Mesothelial cell of epicardium (in vitro differentiated cells): ENCODE measurements around the gene SPATA31E1. TPM values are rescaled to one million over a fixed set of nuclear protein-coding genes. Genes with fewer than 3 reads are reported as not detected.

Experiments
- DNase-seq, 2 experiments: peaks; one replicate each; pipeline ENCODE4 v3.0.0; 2021; ENCODE audit warnings: low spot score in 2 of 2; ENCODE audit not compliant: unreplicated experiment in 2 of 2
- H3K27ac Mint-ChIP-seq: 2 replicates; pipeline ENCODE4 v1.8.0; 2021; ENCODE audit warnings: mixed read lengths
- H3K27me3 Mint-ChIP-seq: 2 replicates; pipeline ENCODE4 v1.8.0; 2021; ENCODE audit warnings: low read depth, mixed read lengths
- H3K36me3 Mint-ChIP-seq: 2 replicates; pipeline ENCODE4 v1.8.0; 2021; ENCODE audit warnings: mixed read lengths
- H3K4me1 Mint-ChIP-seq: 2 replicates; pipeline ENCODE4 v1.8.0; 2021; ENCODE audit warnings: mixed read lengths
- H3K4me3 Mint-ChIP-seq: 2 replicates; pipeline ENCODE4 v1.8.0; 2021; ENCODE audit warnings: mild to moderate bottlenecking, moderate library complexity, mixed read lengths
- H3K9me3 Mint-ChIP-seq: 2 replicates; pipeline ENCODE4 v1.8.0; 2021; ENCODE audit warnings: mixed read lengths
- total RNA-seq: library from RNA; stranded (reverse); gene quantifications from 3 replicates; pipeline ENCODE4 v1.2.1, GENCODE V29; 2021
- TF ChIP-seq, protein P1 (sequence below): fragments of 200-600 bp; sonication (generic); IDR thresholded peaks from one replicate; pipeline ENCODE4 v1.5.0; 2021; ENCODE audit warnings: antibody characterized with exemption; ENCODE audit not compliant: unreplicated experiment

The SPATA31E1 gene
- total RNA-seq, 1 donor from 2014 or later: 0.09 TPM

DNA sequence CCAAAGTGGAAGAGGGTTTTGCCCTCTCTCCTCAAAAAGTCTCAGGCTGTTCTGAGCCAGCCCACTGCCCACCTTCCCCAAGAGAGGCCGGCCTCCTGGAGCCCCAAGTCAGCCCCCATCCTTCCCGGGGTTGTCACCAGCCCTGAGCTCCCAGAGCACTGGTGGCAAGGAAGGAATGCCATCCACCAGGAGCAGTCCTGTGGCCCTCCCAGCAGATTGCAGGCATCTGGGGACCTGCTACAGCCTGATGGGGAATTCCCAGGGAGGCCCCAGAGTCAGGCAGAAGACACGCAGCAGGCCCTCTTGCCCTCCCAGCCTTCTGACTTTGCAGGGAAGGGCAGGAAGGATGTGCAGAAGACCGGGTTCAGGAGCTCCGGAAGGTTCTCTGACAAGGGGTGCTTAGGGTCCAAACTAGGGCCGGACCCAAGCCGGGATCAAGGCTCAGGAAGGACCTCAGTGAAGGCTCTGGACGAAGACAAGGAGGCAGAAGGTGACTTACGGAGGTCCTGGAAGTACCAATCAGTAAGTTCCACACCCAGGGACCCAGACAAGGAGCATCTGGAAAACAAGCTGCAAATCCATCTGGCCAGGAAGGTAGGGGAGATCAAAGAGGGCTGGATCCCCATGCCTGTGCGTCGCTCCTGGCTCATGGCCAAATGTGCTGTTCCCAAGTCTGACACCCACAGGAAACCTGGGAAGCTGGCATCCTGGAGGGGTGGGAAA, 3.7 kb downstream of the SPATA31E1 start:
- no peaks in the 10 kb centered on the region for H3K27me3 Mint-ChIP-seq
- H3K4me1 Mint-ChIP-seq: no peaks in the 10 kb centered on the region
- H3K36me3 Mint-ChIP-seq: no peaks in the 10 kb centered on the region
- no peak overlapping the region for H3K4me3 Mint-ChIP-seq
- TF ChIP-seq, protein P1, sequence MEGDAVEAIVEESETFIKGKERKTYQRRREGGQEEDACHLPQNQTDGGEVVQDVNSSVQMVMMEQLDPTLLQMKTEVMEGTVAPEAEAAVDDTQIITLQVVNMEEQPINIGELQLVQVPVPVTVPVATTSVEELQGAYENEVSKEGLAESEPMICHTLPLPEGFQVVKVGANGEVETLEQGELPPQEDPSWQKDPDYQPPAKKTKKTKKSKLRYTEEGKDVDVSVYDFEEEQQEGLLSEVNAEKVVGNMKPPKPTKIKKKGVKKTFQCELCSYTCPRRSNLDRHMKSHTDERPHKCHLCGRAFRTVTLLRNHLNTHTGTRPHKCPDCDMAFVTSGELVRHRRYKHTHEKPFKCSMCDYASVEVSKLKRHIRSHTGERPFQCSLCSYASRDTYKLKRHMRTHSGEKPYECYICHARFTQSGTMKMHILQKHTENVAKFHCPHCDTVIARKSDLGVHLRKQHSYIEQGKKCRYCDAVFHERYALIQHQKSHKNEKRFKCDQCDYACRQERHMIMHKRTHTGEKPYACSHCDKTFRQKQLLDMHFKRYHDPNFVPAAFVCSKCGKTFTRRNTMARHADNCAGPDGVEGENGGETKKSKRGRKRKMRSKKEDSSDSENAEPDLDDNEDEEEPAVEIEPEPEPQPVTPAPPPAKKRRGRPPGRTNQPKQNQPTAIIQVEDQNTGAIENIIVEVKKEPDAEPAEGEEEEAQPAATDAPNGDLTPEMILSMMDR: no peak
- H3K27ac Mint-ChIP-seq: no peak overlapping the region
- no peak for DNase-seq
- H3K9me3 Mint-ChIP-seq: no peaks in the 10 kb centered on the region

DNA sequence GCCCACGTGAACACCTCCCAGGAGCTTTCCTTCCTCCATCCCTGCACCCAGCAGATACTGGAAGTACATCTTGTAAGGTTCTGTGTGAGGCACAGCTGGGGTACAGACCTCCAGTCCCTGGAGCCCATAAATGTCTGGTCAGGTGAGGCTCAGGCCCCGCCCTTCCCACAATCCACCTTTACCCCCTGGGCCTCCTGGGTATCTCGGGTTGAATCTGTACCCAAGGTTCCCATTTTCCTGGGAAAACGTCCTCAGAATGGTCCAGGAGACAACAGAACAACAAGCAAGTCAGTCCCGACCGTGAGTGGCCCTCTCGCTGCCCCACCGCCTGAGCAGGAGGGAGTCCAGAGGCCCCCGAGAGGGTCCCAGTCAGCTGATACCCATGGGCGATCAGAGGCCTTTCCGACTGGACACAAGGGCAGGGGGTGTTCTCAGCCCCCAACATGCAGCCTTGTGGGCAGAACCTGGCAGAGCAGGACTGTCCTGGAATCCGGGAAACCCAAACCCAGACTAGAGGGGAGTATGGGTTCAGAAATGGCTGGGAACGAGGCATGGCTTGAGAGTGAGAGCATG, 4.3 kb downstream of the SPATA31E1 start:
- Mint-ChIP-seq H3K27ac (no peak overlapping the region), H3K4me1 (no peaks in the 10 kb centered on the region), H3K27me3 (no peaks in the 10 kb centered on the region), H3K9me3 (no peaks in the 10 kb centered on the region), H3K36me3 (no peaks in the 10 kb centered on the region), H3K4me3 (no peak overlapping the region)
- no peak for DNase-seq
- TF ChIP-seq, protein P1: no peak

DNA sequence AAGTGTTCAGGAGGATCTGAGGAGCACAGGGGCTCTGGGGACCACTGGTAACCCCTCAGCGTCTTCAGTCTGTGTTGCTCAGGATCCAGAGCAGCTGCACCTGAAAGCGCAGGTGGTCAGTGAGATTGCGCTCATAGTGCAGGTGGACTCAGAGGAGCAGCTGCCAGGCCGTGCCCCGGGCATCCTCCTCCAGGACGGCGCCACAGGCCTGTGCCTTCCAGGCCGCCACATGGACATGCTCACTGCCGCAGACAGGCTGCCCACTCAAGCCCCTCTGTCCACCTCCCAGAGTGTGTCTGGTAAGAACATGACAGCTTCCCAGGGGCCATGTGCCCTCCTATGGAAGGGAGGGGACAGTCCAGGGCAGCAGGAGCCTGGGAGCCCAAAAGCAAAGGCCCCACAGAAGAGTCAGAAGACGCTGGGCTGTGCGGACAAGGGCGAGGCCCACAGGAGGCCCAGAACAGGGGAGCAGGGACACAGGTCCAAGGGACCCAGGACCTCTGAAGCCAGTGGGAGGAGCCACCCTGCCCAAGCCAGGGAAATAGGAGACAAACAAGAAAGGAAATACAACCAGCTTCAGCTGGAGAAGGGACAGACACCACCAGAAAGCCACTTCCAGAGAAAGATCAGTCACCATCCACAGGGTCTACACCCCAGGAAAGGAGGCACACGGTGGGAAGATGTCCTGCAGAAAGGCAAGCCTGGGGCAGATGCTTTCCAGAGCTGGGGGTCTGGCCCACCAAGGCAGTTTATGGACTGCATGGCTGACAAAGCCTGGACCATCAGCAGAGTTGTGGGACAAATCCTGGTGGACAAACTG, 5.2 kb downstream of the SPATA31E1 start:
- DNase-seq: no peak

DNA sequence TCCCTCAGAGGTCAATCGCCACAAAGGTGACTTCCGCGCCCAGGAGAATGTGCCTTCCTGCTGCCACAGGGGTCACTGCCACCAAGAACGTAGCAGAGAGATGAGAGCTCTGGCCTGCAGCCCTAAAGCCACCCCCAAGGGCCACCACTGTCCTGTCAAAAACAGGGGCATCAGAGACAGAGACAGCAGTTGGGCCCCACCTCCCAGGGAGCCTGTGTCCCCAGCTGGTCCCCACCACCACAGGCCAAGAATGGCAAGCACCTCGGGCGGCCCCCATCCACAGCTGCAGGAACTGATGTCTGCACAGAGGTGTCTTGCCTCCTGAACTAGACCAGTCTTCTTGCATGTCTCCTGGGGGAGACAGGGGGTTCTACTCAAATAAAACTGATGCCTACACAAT, 5.8 kb downstream of the SPATA31E1 start:
- no peaks in the 10 kb centered on the region for H3K36me3 Mint-ChIP-seq
- H3K9me3 Mint-ChIP-seq: peaks cover 12% of the 10 kb centered on the region
- no peak overlapping the region for H3K4me3 Mint-ChIP-seq
- no peaks in the 10 kb centered on the region for H3K4me1 Mint-ChIP-seq
- H3K27ac Mint-ChIP-seq: no peak overlapping the region
- no peaks in the 10 kb centered on the region for H3K27me3 Mint-ChIP-seq
- TF ChIP-seq, protein P1: no peak
- DNase-seq: no peak

More for the DNA sequence above, 5.2 kb downstream of the SPATA31E1 start:
- Mint-ChIP-seq H3K27ac (no peak overlapping the region), H3K27me3 (no peaks in the 10 kb centered on the region), H3K4me1 (no peaks in the 10 kb centered on the region), H3K9me3 (peaks cover 7% of the 10 kb centered on the region), H3K4me3 (no peak overlapping the region), H3K36me3 (no peaks in the 10 kb centered on the region)
- TF ChIP-seq, protein P1: no peak

DNA sequence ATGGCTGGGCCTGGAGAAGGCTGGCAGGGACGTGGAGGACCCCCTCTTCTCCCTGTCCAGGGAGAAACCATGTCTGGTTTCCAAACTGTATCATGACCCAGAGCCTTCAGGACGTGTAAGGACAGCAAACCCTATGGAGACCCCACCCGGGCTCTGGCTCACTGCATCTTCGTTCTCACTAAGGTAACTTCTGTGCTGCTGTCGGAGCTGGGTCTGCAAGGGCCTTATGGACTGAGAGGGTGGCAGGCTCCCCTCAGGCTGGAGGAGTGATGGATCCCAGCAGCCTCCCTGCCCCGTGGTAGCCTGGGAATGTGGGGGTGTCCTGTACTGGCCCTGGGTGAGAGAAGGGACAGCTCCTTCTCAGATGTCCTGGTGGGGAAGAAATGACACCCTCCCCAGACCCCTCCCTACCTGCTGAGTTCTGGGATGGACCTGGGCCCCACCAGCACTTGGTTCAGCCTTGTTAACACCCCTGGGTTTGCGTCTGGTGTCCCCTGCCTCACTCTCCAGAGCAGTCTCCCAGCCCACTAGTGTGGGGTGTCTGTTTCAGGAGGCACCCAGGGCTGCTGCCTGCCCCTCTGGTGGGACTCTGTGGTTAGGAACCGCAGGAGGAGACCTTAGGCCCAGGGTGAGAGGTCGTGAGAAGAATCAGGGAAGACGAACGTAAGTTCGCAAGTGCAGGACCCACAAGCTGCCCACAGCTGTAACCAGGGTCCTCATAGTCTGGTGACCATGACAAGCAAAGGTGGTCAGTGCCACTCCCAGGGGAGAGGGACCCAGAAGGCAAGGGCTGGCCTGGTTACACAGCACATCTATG, 6.6 kb downstream of the SPATA31E1 start:
- Mint-ChIP-seq H3K36me3 (peaks cover 4% of the 10 kb centered on the region), H3K27me3 (no peaks in the 10 kb centered on the region), H3K27ac (no peak overlapping the region), H3K4me1 (no peaks in the 10 kb centered on the region), H3K4me3 (no peak overlapping the region), H3K9me3 (peaks cover 20% of the 10 kb centered on the region)
- DNase-seq: no peak
- TF ChIP-seq, protein P1: no peak
